HepG2 (cell line): ENCODE data around the gene NXN. TPM values are rescaled to one million over a fixed set of nuclear protein-coding genes. Genes with fewer than 3 reads are reported as not detected.

Source experiments
- FOXA3 ChIP-seq: IDR thresholded peaks from 2 replicates; pipeline ENCODE4 v1.6.1; 2016; ENCODE audit warnings: missing genetic modification reagents, missing compliant biosample characterization
- HMGXB3 ChIP-seq: sonication (generic); formaldehyde crosslinking; IDR thresholded peaks from 2 replicates; pipeline ENCODE4 v1.4.0; 2020; ENCODE audit warnings: missing genetic modification reagents, borderline replicate concordance
- RFXANK ChIP-seq: IDR thresholded peaks from 2 replicates; pipeline ENCODE4 v1.6.1; 2016
- TBP ChIP-seq: sonication (generic); formaldehyde crosslinking; IDR thresholded peaks from 2 replicates; pipeline ENCODE4 v1.5.0; 2020; ENCODE audit warnings: missing genetic modification reagents
- YEATS2 ChIP-seq: sonication (generic); formaldehyde crosslinking; IDR thresholded peaks from 2 replicates; pipeline ENCODE4 v1.4.0; 2020; ENCODE audit warnings: missing genetic modification reagents, borderline replicate concordance
- ZFP37 ChIP-seq: sonication (generic); formaldehyde crosslinking; IDR thresholded peaks from 2 replicates; pipeline ENCODE4 v1.4.0; 2020; ENCODE audit warnings: missing genetic modification reagents, borderline replicate concordance
- ZNF3 ChIP-seq: IDR thresholded peaks from 2 replicates; pipeline ENCODE4 v1.7.0; 2017; ENCODE audit warnings: inconsistent platforms
- ZNF556 ChIP-seq: sonication (generic); formaldehyde crosslinking; IDR thresholded peaks from 2 replicates; pipeline ENCODE4 v1.4.0; 2020; ENCODE audit warnings: mild to moderate bottlenecking, missing genetic modification reagents, borderline replicate concordance
- ZNF605 ChIP-seq: sonication (generic); formaldehyde crosslinking; IDR thresholded peaks from 2 replicates; pipeline ENCODE4 v1.8.0; 2022; ENCODE audit warnings: mild to moderate bottlenecking, missing genetic modification reagents
- ZNF609 ChIP-seq: sonication (generic); formaldehyde crosslinking; IDR thresholded peaks from 2 replicates; pipeline ENCODE4 v1.4.0; 2020; ENCODE audit warnings: mild to moderate bottlenecking, missing genetic modification reagents, borderline replicate concordance
- ZNF781 ChIP-seq: sonication (generic); formaldehyde crosslinking; IDR thresholded peaks from 2 replicates; pipeline ENCODE4 v1.5.1; 2020; ENCODE audit warnings: borderline replicate concordance, mild to moderate bottlenecking, missing genetic modification reagents; ENCODE audit errors: not compliant biosample characterization
- ZSCAN25 ChIP-seq: sonication (generic); formaldehyde crosslinking; IDR thresholded peaks from 2 replicates; pipeline ENCODE4 v1.8.0; 2022; ENCODE audit warnings: mild to moderate bottlenecking, missing genetic modification reagents
- polyA plus RNA-seq, 8 experiments: library from polyadenylated mRNA; depleted of rRNA in 3 of 8; stranded (reverse) in 7 of 8; unstranded in 1 of 8; fragments of >200 nt; fragmentation: Illumina TruSeq in 4 of 8; extraction: Trizol in 4 of 8; gene quantifications; 2 replicates each; pipeline versions ENCODE4 v1.2.1 to v1.2.3, GENCODE V29; 2011 to 2016; ENCODE audit warnings: low read depth in 4 of 8, missing spikeins in 1 of 8, mixed read lengths in 1 of 8; ENCODE audit not compliant: insufficient read depth in 1 of 8
- total RNA-seq, 5 experiments: library from RNA; depleted of rRNA; stranded (reverse); fragments of >200 nt; fragmentation: Illumina TruSeq; extraction: Trizol; gene quantifications; 2 replicates each; pipeline ENCODE4 v1.2.3, GENCODE V29; 2016; ENCODE audit warnings: low read depth in 1 of 5
- TF ChIP-seq, protein P1 (sequence below): sonication (generic); formaldehyde crosslinking; IDR thresholded peaks from 2 replicates; pipeline ENCODE4 v1.8.0; 2022; ENCODE audit warnings: missing genetic modification reagents, mild to moderate bottlenecking, moderate library complexity, borderline replicate concordance
- TF ChIP-seq, protein P2 (sequence below): IDR thresholded peaks from 2 replicates; pipeline ENCODE4 v1.4.0; 2020; ENCODE audit warnings: mild to moderate bottlenecking, missing genetic modification reagents

NXN gene
- total and polyA plus RNA-seq, 2 of the 13 experiments (the other 11 are each of a cell fraction or from before 2014, with no cell fraction given): 22.2 to 24.3 TPM

DNA sequence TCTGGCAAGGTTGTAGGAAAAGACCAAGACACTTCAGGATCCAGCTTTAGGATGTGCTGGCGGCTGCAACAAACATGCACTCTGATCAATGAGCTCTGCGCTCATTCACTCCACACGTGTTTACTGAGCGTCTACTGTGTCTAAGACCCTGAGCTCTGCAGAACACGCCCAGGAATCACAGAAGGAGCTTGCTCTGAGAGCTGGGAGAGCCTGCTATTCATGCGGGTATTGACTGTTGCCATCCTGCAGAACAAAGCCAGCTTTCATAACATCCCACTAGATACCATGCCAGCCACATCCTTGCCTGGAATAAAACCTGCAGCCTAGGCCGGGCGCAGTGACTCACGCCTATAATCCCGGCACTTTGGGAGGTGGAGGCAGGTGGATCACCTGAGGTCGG lies 44.1 kb downstream of the NXN start (continued):
- TF ChIP-seq HMGXB3 (CRISPR knock-in tag) (no peak; the same call in 1 of the 2 replicates), ZSCAN25 (CRISPR knock-in tag) (0 out of 2 replicates have a peak, but pooled peaks have one; percentile 33), ZNF605 (CRISPR knock-in tag) (0 out of 2 replicates have a peak, but pooled peaks have one; percentile 42), ZNF609 (peak; percentile 24; the same call in 1 of the 2 replicates), ZNF556 (0 out of 2 replicates have a peak, but pooled peaks have one; percentile 20), FOXA3 (CRISPR knock-in tag) (peak; percentile 72; the same call in 1 of the 2 replicates), RFXANK (CRISPR knock-in tag) (no peak), ZFP37 (no peak), YEATS2 (CRISPR knock-in tag) (peak; percentile 32; the same call in 1 of the 2 replicates), ZNF781 (no peak), ZNF3 (CRISPR knock-in tag) (peak; percentile 85; the same call in 1 of the 2 replicates), TBP (CRISPR knock-in tag) (no peak)
- TF ChIP-seq, protein P1, sequence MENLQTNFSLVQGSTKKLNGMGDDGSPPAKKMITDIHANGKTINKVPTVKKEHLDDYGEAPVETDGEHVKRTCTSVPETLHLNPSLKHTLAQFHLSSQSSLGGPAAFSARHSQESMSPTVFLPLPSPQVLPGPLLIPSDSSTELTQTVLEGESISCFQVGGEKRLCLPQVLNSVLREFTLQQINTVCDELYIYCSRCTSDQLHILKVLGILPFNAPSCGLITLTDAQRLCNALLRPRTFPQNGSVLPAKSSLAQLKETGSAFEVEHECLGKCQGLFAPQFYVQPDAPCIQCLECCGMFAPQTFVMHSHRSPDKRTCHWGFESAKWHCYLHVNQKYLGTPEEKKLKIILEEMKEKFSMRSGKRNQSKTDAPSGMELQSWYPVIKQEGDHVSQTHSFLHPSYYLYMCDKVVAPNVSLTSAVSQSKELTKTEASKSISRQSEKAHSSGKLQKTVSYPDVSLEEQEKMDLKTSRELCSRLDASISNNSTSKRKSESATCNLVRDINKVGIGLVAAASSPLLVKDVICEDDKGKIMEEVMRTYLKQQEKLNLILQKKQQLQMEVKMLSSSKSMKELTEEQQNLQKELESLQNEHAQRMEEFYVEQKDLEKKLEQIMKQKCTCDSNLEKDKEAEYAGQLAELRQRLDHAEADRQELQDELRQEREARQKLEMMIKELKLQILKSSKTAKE (CRISPR knock-in tag): 0 out of 2 replicates have a peak, but pooled peaks have one; percentile 24
- TF ChIP-seq, protein P2, sequence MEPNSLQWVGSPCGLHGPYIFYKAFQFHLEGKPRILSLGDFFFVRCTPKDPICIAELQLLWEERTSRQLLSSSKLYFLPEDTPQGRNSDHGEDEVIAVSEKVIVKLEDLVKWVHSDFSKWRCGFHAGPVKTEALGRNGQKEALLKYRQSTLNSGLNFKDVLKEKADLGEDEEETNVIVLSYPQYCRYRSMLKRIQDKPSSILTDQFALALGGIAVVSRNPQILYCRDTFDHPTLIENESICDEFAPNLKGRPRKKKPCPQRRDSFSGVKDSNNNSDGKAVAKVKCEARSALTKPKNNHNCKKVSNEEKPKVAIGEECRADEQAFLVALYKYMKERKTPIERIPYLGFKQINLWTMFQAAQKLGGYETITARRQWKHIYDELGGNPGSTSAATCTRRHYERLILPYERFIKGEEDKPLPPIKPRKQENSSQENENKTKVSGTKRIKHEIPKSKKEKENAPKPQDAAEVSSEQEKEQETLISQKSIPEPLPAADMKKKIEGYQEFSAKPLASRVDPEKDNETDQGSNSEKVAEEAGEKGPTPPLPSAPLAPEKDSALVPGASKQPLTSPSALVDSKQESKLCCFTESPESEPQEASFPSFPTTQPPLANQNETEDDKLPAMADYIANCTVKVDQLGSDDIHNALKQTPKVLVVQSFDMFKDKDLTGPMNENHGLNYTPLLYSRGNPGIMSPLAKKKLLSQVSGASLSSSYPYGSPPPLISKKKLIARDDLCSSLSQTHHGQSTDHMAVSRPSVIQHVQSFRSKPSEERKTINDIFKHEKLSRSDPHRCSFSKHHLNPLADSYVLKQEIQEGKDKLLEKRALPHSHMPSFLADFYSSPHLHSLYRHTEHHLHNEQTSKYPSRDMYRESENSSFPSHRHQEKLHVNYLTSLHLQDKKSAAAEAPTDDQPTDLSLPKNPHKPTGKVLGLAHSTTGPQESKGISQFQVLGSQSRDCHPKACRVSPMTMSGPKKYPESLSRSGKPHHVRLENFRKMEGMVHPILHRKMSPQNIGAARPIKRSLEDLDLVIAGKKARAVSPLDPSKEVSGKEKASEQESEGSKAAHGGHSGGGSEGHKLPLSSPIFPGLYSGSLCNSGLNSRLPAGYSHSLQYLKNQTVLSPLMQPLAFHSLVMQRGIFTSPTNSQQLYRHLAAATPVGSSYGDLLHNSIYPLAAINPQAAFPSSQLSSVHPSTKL (CRISPR knock-in tag): peak; percentile 81
